K562 (cell line): ENCODE results near the gene TTLL11. TPM values are rescaled to one million over a fixed set of nuclear protein-coding genes. Genes with fewer than 3 reads are reported as not detected.

Source experiments
- ATAC-seq: fragments of 200-7000 bp; cut with Tn5 transposase; 3 replicates; pipeline ENCODE4 v1.9.1; 2020; ENCODE audit warnings: moderate library complexity
- BruUV-seq: library from RNA; stranded (reverse); fragments of 400-500 nt; replicated peaks from 2 replicates; lab custom pipeline; 2021; lab: Mats Ljungman, UMichigan
- CTCF ChIA-PET: fragments of 300-600 bp; formaldehyde crosslinking; extraction: SDS; loops from one replicate; lab custom pipeline; 2021; ENCODE audit warnings: low intra/inter-chr PET ratio; lab: Yijun Ruan, JAX
- POLR2A ChIA-PET: fragments of 300-600, 350-650 bp; sonication (Branson Sonifier 250); formaldehyde crosslinking; extraction: SDS; loops from one replicate; lab custom pipeline; 2021; ENCODE audit warnings: antibody characterized with exemption, inconsistent platforms; lab: Yijun Ruan, JAX
- DNase-seq, 4 experiments: peaks; one replicate each; pipeline versions ENCODE4 v3.0.0 to v3.0.0-alpha.2; 2011 to 2018; ENCODE audit warnings: low spot score in 3 of 4, mixed read lengths in 3 of 4; ENCODE audit errors: extremely low read depth in 1 of 4
- FAIRE-seq: peaks from 2 replicates; lab custom pipeline; 2011; peaks lifted over from hg19 to GRCh38; lab: Jason Lieb, UNC
- H2AFZ ChIP-seq: 2 replicates; pipeline ENCODE4 v1.6.0; 2011; ENCODE audit warnings: low read depth, low read length, control low read depth, inconsistent platforms
- H3K27ac ChIP-seq: fragments of 200-600 bp; 3 replicates; pipeline ENCODE4 v1.8.0; 2011; ENCODE audit warnings: low read depth, mild to moderate bottlenecking, control low read depth, inconsistent platforms, low read length, moderate library complexity, mixed read lengths; ENCODE audit errors: extremely low read depth
- H3K27me3 ChIP-seq, 2 experiments: fragments of 300-600 bp in 1 of 2; 2 replicates in 1 of 2; 3 replicates in 1 of 2; pipeline versions ENCODE4 v1.6.0 to v1.8.0; 2011; ENCODE audit warnings: inconsistent platforms in 2 of 2, low read length in 2 of 2, mild to moderate bottlenecking in 1 of 2, mixed read lengths in 1 of 2, moderate library complexity in 1 of 2; ENCODE audit not compliant: control insufficient read depth in 2 of 2, insufficient read depth in 2 of 2
- H3K36me3 ChIP-seq: fragments of 300-600 bp; 3 replicates; pipeline ENCODE4 v1.8.0; 2011; ENCODE audit warnings: mild to moderate bottlenecking, low read length, inconsistent platforms; ENCODE audit not compliant: control insufficient read depth, insufficient read depth
- H3K4me1 ChIP-seq, 2 experiments: fragments of 200-600 bp in 1 of 2; replicated peaks in 1 of 2; 2 replicates in 1 of 2; 3 replicates in 1 of 2; pipeline versions ENCODE4 v1.5.1 to v1.8.0; 2011; ENCODE audit warnings: inconsistent platforms in 2 of 2, low read length in 2 of 2, mild to moderate bottlenecking in 1 of 2, mixed read lengths in 1 of 2, moderate library complexity in 1 of 2; ENCODE audit not compliant: control insufficient read depth in 2 of 2, insufficient read depth in 2 of 2
- H3K4me2 ChIP-seq: 2 replicates; pipeline ENCODE4 v1.6.1; 2011; ENCODE audit warnings: low read length, control low read depth, inconsistent platforms, mixed read lengths; ENCODE audit not compliant: insufficient read depth
- H3K4me3 ChIP-seq: fragments of 200-600 bp; sonication (generic), shearing (Covaris generic); 2 replicates; pipeline ENCODE4 v1.5.1; 2016; ENCODE audit warnings: control low read depth, inconsistent platforms
- H3K79me2 ChIP-seq: fragments of 200-600 bp; 3 replicates; pipeline ENCODE4 v1.8.0; 2011; ENCODE audit warnings: low read length, inconsistent platforms; ENCODE audit not compliant: control insufficient read depth, insufficient read depth
- H3K9ac ChIP-seq, 2 experiments: 2 replicates each; pipeline versions ENCODE4 v1.6.0 to v1.6.1; 2011; ENCODE audit warnings: low read depth in 2 of 2, low read length in 2 of 2, control low read depth in 1 of 2, inconsistent platforms in 1 of 2, mild to moderate bottlenecking in 1 of 2, mixed read lengths in 1 of 2; ENCODE audit not compliant: insufficient read depth in 1 of 2
- H3K9me1 ChIP-seq: one replicate; pipeline ENCODE4 v1.6.0; 2011; ENCODE audit warnings: inconsistent platforms, mild to moderate bottlenecking, low read length, moderate library complexity; ENCODE audit not compliant: control insufficient read depth, insufficient read depth
- H3K9me3 ChIP-seq: replicated peaks from 2 replicates; pipeline ENCODE4 v1.5.1; 2011; ENCODE audit warnings: low read depth, low read length, inconsistent platforms; ENCODE audit not compliant: control insufficient read depth, insufficient read depth
- H4K20me1 ChIP-seq: replicated peaks from 2 replicates; pipeline ENCODE4 v1.6.1; 2011; ENCODE audit warnings: low read length, inconsistent platforms, mixed read lengths; ENCODE audit not compliant: control insufficient read depth, insufficient read depth
- ATF2 ChIP-seq: sonication (generic); formaldehyde crosslinking; IDR thresholded peaks from 2 replicates; pipeline ENCODE4 v1.8.1; 2022; ENCODE audit warnings: missing genetic modification reagents
- ILK ChIP-seq: fragments of 450-650 bp; IDR thresholded peaks from 2 replicates; pipeline ENCODE4 v1.6.1; 2016; ENCODE audit warnings: missing genetic modification characterization, low read depth, mild to moderate bottlenecking, missing compliant biosample characterization, moderate library complexity, borderline replicate concordance
- NFRKB ChIP-seq: fragments of 450-650 bp; IDR thresholded peaks from 2 replicates; pipeline ENCODE4 v1.6.1; 2016; ENCODE audit warnings: low read depth
- PHF20 ChIP-seq: fragments of 450-650 bp; IDR thresholded peaks from 2 replicates; pipeline ENCODE4 v1.6.1; 2018; ENCODE audit not compliant: partially characterized antibody
- PTRF ChIP-seq: fragments of 450-650 bp; IDR thresholded peaks from 2 replicates; pipeline ENCODE4 v1.6.1; 2016; ENCODE audit warnings: mild to moderate bottlenecking, missing genetic modification characterization, missing compliant biosample characterization
- TEAD2 ChIP-seq: fragments of 450-650 bp; IDR thresholded peaks from 2 replicates; pipeline ENCODE4 v1.6.1; 2016; ENCODE audit warnings: missing genetic modification characterization, control low read depth, missing compliant biosample characterization
- WGBS: fragments of 100-300 bp; shearing (Covaris generic); methylation state at CpG from one replicate; pipeline ENCODE4 v1.1.6; 2016; ENCODE audit warnings: low coverage, mixed read lengths; ENCODE audit not compliant: insufficient coverage; ENCODE audit errors: missing lambda C conversion rate; 5-methylcytosine and 5-hydroxymethylcytosine counted together
- in situ Hi-C: fragments of 300-500 bp; cut with MboI; formaldehyde crosslinking; loops from 4 replicates; pipeline ENCODE4 v1.15.0; 2018; ENCODE audit warnings: inconsistent platforms, mixed read lengths
- intact Hi-C: fragments of 100-400 bp; cut with micrococcal nuclease; formaldehyde crosslinking; loops from 2 replicates; pipeline ENCODE4 v1.14.2; 2022
- polyA plus RNA-seq, 8 experiments: library from polyadenylated mRNA; depleted of rRNA in 4 of 8; stranded (reverse) in 5 of 8; unstranded in 3 of 8; fragments of >200 nt; fragmentation: Nextera tagmentation in 2 of 8; fragmentation: Illumina TruSeq in 1 of 8; extraction: Ambion mirVana in 2 of 8; extraction: Trizol in 1 of 8; gene quantifications; 2 replicates each; pipeline versions ENCODE4 v1.2.1 to v1.2.3, GENCODE V29; 2011 to 2014; ENCODE audit warnings: inconsistent platforms in 1 of 8, missing spikeins in 1 of 8
- total RNA-seq, 7 experiments: library from RNA; depleted of rRNA in 6 of 7; stranded (reverse); fragments of >200 nt in 6 of 7; fragmentation: Illumina TruSeq in 2 of 7; extraction: Trizol in 2 of 7; gene quantifications; 2 replicates each; pipeline versions ENCODE4 v1.2.1 to v1.2.3, GENCODE V29; 2011 to 2021; ENCODE audit warnings: low replicate concordance in 1 of 7
- TF ChIP-seq, protein P1 (sequence below), 2 experiments: fragments of 450-650 bp in 1 of 2; sonication (generic) in 1 of 2; formaldehyde crosslinking in 1 of 2; IDR thresholded peaks; 2 replicates each; pipeline versions ENCODE4 v1.7.1 to v1.9.0; 2016 to 2022; ENCODE audit warnings: inconsistent platforms in 1 of 2, mild to moderate bottlenecking in 1 of 2, missing genetic modification reagents in 1 of 2
- TF ChIP-seq, protein P2 (sequence below): fragments of 250-450 bp; sonication (Bioruptor Pico); IDR thresholded peaks from 2 replicates; pipeline ENCODE4 v1.5.0; 2021

TTLL11 gene
- total and polyA plus RNA-seq, 9 of the 15 experiments (the other 6 are each of a cell fraction or from before 2014, with no cell fraction given), result 0.83 to 4.4 (median 2.7) TPM

DNA sequence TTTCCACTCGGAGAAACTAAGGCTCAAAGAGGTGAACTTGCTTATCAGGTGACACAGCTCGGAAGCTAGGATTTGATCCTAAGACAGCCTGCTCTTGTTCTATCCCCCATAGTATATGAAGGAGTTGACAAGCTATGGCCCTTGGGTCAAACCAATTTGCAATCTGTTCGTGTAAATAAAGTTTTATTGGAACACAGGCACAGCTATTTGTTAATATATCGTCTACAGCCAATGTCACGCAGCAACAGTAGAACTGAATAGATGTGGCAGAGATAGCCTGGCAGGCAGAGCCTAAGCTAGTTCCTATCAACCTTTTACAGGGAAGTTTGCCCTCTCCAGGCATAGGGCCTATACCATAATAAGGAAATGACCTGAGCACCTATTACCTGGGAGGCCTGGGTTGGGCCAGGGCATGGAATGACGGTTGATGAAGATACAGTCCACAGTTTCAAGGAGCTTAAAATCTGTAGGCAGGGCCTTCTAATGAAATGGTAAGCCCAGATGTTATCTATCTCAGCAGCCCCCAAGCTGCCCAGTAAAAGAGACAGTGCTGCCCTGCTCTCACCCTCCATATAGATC is 179.0 kb downstream of the TTLL11 start:
- POLR2A ChIA-PET, result interaction anchor here (0.7 to 1.2 kb wide), 2 partner anchors 9 to 11 kb away, joined by 3 to 4 read pairs; no protein-coding TSS in a partner anchor
- no peaks in the 10 kb centered on the region for H3K9me1 ChIP-seq
- no peaks in the 10 kb centered on the region; the same call in 1 of the 2 replicates for H4K20me1 ChIP-seq
- TF ChIP-seq TEAD2 (tag) (no peak), ILK (tag) (no peak), NFRKB (no peak), PTRF (tag) (no peak), ATF2 (CRISPR knock-in tag) (no peak), PHF20 (no peak)
- TF ChIP-seq, protein P1, sequence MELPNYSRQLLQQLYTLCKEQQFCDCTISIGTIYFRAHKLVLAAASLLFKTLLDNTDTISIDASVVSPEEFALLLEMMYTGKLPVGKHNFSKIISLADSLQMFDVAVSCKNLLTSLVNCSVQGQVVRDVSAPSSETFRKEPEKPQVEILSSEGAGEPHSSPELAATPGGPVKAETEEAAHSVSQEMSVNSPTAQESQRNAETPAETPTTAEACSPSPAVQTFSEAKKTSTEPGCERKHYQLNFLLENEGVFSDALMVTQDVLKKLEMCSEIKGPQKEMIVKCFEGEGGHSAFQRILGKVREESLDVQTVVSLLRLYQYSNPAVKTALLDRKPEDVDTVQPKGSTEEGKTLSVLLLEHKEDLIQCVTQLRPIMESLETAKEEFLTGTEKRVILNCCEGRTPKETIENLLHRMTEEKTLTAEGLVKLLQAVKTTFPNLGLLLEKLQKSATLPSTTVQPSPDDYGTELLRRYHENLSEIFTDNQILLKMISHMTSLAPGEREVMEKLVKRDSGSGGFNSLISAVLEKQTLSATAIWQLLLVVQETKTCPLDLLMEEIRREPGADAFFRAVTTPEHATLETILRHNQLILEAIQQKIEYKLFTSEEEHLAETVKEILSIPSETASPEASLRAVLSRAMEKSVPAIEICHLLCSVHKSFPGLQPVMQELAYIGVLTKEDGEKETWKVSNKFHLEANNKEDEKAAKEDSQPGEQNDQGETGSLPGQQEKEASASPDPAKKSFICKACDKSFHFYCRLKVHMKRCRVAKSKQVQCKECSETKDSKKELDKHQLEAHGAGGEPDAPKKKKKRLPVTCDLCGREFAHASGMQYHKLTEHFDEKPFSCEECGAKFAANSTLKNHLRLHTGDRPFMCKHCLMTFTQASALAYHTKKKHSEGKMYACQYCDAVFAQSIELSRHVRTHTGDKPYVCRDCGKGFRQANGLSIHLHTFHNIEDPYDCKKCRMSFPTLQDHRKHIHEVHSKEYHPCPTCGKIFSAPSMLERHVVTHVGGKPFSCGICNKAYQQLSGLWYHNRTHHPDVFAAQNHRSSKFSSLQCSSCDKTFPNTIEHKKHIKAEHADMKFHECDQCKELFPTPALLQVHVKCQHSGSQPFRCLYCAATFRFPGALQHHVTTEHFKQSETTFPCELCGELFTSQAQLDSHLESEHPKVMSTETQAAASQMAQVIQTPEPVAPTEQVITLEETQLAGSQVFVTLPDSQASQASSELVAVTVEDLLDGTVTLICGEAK (IDR thresholded peaks at IDR 0.05), result peak; percentile 89
- TF ChIP-seq, protein P1 (CRISPR knock-in tag; IDR thresholded peaks at IDR 0.05), result 0 out of 2 replicates have a peak, but pooled peaks have one; percentile 71
- TF ChIP-seq, protein P2, sequence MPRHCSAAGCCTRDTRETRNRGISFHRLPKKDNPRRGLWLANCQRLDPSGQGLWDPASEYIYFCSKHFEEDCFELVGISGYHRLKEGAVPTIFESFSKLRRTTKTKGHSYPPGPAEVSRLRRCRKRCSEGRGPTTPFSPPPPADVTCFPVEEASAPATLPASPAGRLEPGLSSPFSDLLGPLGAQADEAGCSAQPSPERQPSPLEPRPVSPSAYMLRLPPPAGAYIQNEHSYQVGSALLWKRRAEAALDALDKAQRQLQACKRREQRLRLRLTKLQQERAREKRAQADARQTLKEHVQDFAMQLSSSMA (CRISPR knock-in tag), result no peak
- H3K79me2 ChIP-seq, result no peaks in the 10 kb centered on the region
- CTCF ChIA-PET, result no interaction called here
- no peak overlapping the region for H3K27ac ChIP-seq
- peaks cover 0 to 6% of the 10 kb centered on the region in 2 experiments; a peak in 4 of 5 replicates for H3K27me3 ChIP-seq
- in situ Hi-C loops, result no loop called here
- no peak overlapping the region for H2AFZ ChIP-seq
- no peaks in the 10 kb centered on the region for H3K9me3 ChIP-seq
- no peak overlapping the region for H3K4me2 ChIP-seq
- intact Hi-C loops, result no loop called here
- H3K4me1 ChIP-seq, result peaks cover 3 to 14% of the 10 kb centered on the region in 2 experiments
- no TSS peak for BruUV-seq
- H3K4me3 ChIP-seq, result no peak overlapping the region
- WGBS, result 12% methylated on average over 6 of the region's 6 CpGs
- FAIRE-seq (no peak), DNase-seq (no peak), ATAC-seq (no peak)
- H3K36me3 ChIP-seq, result no peaks in the 10 kb centered on the region
- H3K9ac ChIP-seq, result no peak overlapping the region
